ENCODE data around the gene C3orf22.

C3orf22 gene

DNA sequence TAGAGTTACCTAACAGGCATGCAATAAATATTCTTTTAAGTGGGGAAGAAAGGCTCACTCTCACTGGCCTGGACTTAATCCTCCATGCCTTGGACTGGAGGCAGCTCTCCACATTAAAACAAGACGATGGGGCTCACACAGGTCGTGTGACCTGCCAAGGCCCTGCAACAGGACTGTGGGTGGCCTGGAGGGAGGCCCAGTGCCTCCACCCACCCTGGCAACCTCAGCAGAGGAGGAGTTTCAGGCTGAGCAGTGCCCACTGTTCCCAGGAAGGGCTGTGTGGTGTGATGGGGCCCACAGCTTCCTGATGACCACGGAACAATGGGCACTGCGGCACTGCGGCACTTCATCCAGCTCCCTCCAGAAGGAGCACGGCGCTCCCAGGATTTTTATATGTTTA is 46.7 kb downstream of the C3orf22 start:
- DNase-seq (ENCODE audit: low read depth): no peak

DNA sequence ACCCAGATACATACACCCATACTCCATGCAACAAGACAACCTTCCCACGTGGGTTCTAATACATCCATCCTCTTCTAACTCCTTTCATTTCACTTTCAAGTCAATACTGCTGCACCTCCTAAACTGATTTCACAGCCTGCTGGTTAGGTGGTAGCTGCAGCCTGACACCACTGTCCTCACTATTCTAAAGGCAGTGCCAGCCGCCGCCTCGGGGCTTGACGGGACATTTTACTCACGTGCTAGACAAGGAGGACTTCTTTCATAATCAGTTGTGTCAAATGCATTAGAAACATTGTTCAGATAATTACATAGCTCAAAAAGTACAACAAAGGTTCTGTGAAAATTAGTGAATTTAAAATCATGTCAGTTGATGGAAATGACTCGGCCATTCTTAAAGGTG is 47.4 kb downstream of the C3orf22 start:
- no peak for DNase-seq (ENCODE audit: low read depth)

DNA sequence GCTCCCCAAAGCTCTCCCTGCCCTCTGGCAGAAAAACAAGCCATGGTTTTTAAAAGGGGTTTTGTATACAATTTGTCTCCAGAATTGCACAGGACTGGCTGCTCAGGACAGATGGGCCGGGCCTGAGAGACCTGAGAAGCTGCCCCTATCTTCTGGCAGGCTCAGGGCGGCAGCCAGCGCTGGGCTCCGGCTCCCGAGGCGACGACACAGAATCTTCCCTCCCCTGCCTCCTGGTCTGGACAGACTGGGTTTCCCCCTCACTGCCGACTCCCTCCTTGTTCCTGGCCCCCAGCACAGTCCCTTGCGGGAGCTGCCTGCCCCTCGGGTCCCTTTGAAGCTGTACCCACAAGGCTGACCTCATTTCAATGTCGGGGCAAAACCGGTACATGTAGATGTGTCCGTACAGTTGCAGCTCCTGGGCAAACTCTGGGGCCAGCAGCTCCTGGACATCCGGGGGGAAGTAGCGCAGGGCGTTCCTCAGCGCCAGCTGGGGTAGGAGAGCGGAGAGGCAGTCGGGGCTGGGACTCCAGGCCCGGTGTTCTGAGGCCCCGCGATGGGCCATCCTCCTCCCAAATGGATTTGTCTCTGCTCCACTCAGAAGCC is 48.3 kb downstream of the C3orf22 start:
- no peak for DNase-seq (ENCODE audit: low read depth)

DNA sequence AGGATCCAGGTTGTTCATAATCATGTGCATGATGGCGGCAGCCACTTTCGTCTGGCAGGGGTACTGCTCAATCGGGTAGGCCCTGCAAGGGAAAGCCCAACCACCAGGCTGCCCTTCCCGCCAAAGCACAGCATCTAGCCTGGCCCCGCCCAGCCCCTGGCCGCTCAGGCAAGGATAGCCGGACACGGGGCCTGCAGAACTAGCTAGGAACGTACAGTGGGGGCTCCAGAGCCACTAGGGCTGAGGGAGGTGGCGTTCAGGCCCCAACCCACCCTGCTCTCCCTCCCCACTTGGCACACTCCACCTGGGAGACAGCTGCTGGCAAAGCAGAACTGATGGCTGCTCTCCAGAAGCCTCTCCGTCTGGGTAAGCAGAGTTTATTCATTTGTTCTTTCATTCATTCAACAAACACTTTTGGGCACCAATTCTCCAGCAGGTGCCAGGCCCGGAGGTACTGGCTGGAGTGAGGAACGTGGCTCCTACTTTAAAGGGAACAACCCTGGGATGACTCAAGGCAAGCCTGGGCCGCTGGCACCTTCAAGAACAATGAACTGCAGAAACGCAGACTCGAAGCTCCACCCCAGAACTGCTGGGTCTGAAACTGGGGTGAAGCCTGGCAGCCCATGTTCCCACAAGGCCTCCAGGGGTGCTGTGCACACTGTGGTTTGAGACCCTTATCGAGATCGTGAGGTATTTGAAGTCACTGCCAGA is 49.0 kb downstream of the C3orf22 start:
- DNase-seq (ENCODE audit: low read depth): no peak

DNA sequence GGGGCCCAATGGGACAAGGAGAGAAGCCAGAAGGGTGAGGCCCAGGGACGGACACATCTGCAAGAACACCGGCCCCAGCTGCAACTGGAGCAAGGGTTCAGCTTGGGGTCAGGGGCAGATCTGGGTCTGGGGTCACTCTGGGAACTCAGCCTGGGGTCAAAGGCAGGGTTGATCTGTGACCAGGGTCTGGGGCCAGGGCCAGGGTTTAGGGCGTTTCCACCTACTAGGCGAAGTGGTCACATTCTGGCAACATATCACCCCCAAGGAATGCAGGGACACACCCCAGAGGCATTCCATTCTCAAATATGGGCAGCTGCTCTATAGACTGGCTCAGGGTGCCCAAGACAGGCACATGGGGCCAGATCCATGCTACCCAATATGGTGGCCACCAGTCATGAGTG is 50.2 kb downstream of the C3orf22 start:
- no peak for DNase-seq (ENCODE audit: low read depth)

DNA sequence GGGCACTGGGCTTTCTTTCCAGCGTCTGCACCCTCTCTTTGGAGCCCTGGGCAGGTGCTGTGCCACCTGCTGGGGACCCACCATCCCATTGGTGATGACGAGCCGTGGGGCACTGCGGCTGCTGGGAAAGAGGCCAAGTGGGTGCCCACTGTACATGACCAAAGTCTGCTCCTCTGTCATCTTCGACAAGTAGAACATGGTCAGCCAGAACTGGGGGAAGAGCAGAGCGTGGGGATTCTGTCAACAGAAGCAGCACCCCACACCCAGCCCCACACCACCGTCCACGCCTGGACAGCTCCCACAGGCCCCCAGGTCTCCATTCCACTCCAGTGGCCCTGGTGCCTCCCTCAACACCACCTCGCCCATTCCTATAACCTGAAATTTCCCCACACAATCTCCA is 50.8 kb downstream of the C3orf22 start:
- DNase-seq (ENCODE audit: low read depth): no peak

DNA sequence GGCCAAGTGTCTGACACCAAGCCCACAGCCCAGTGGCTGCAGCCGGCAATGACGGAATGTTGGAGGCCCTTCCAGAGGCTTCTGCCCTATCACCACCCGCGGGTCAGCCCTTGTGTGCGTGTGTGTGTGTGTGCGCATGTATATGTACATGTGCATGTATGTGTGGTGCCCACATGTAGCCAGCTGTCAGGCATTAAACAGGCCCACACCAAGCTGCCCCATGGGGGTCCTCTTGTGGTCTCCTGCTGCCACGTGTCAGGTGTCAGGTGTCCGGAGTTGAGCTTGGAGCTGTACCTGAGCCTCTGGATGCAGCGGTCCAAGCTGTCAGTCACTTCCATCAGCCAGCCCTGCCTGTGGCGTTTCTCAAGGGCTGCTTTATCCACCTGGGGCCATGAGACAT is 55.0 kb downstream of the C3orf22 start:
- DNase-seq (ENCODE audit: low read depth): no peak

DNA sequence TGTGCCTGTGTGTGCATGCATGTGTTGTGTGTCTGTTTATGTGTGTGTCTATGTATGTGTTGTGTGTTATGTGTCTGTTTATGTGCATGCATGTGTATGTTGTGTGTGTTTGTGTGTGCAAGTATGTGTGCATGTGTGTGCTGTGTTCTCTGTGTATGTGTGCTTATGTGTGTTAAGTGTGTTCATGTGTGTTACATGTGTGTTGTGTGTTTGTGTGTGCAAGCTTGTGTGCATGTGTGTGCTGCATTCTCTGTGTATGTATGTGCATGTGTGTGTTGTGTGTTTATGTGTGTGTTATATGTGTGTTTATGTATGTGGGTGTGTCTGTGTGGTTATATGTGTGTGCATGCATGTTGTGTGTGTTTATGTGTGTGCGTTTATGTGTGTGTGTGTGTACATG is 56.1 kb downstream of the C3orf22 start:
- DNase-seq (ENCODE audit: low read depth): no peak

DNA sequence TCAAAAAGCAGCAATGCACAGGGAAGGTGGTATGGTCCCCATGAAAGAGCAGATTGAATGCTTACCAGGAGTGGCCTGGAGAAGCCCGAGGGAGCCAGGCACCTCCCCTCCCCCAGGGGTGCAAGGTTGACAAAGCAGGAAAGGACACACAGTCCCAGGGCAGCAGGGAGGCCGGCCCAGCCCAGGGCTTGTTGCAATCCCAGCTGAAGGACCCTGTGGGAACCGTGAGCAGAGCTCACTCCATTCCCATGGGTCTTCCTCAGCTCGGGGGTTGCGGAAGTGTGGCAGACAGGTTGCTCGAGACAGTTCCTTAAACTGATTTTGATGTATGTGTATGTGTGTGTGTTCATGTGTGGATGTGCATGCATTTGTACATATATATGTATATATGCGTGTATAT is 57.0 kb downstream of the C3orf22 start:
- no peak for DNase-seq (ENCODE audit: low read depth)

DNA sequence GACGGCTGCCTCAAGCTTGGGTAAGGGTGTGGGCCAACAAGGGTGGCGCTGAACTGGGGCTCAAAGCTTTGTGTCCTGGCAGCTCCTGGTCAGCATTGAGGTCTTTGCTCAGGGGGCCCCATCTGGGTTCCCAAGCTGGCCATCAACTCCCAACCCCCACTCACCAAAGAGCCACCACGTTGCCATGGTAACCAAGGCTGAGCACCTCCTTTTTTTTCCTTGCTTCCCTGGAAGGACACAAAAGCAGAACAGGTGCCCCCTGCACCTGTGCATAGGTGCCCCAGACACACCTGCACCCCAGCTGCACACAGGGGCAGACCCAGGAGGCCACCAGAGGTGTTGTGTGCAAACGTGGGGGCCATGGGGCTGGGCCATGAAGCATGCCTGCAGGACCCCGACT is 57.7 kb downstream of the C3orf22 start:
- no peak for DNase-seq (ENCODE audit: low read depth)

DNA sequence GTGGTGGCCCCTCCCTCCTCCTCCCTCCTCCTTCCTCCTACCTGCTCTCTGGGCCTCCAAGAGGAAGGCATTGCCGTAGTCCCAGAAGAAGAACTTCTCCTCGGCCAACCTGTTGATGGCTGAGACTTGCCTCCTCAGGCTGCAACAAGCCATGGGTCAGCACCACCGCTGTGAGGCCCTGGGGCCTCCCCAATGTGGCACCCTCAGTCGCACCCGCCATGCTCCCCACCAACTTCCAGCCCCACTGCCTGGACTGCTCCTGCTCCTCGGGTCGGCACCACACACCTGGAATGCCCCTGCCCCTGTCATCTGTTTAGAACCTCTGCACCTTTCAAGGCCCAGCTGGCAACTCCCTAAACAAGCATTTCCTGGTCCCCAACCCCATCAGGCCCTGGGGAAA is 58.7 kb downstream of the C3orf22 start:
- DNase-seq (ENCODE audit: low read depth): no peak
